OCI-LY3 (cell line): ENCODE results near the gene FHIP1B.

Experiments used
- CTCF ChIP-seq: fragments of 200-600, 300-600 bp; sonication (generic); IDR thresholded peaks from 2 replicates; pipeline ENCODE4 v1.5.1; 2014; ENCODE audit warnings: antibody characterized with exemption, low read length, low read depth
- EZH2phosphoT487 ChIP-seq: fragments of 200-600 bp; shearing (Covaris generic); IDR thresholded peaks from 2 replicates; pipeline ENCODE4 v1.6.1; 2018; ENCODE audit warnings: antibody characterized with exemption, mixed run types, low read depth

GRCh38 chr11:6251990-6252473 lies 17.6 kb upstream of the FHIP1B start:
- TF ChIP-seq EZH2phosphoT487, result no peak
- TF ChIP-seq CTCF, result no peak
